ENCODE data around the gene DZIP1L. TPM values are rescaled to one million over a fixed set of nuclear protein-coding genes. Genes with fewer than 3 reads are reported as not detected.
A peak's percentile ranks its signal among the peaks of the same experiment; 100 is the strongest.

DZIP1L gene
- total RNA-seq, 2 experiments from 2014 or later: not detected

DNA sequence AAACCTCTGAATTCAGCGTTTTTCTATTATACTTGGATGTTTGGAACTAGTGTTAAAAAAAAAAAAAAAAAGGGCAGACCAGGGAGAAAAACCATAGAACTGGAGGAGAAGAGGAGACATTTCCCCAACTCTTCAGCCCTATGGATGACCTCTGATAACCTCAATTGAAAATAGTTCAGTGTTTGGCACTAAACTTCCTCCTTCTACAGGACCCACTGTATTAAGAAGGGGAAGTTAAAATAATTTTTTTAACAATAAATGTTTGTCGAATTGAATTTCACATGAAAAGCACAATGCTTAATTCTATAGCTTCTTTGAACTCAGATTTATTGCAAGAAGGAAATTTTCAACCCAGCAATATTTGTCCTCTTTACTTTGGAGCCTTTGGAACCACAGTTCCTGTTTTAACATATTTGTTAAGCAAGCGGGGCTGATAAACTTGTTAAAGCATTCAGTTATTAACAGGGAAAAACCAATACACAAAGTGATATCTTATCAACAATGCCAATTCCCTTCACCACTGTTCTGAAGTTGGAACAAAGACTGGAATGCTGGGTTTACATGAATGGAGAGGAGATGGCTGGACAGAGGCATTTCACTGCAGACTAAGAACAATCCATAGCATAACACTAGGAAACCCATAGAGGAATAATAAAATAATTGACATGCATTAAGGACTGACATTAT is 19.9 kb upstream of the DZIP1L start:
- ChIA-PET POLR2A (no interaction called here), CTCF (no interaction called here)
- no peak overlapping the region for H3K27ac Mint-ChIP-seq
- ATAC-seq (no peak), DNase-seq (no peak)
- no peaks in the 10 kb centered on the region for H3K4me1 Mint-ChIP-seq (ENCODE audit: low read depth)
- H3K4me3 Mint-ChIP-seq: no peak overlapping the region
- H3K27me3 Mint-ChIP-seq (ENCODE audit: low read depth): peaks cover 27% of the 10 kb centered on the region
- no peaks in the 10 kb centered on the region for H3K9me3 Mint-ChIP-seq (ENCODE audit: insufficient read depth)
- no peaks in the 10 kb centered on the region for H3K36me3 Mint-ChIP-seq (ENCODE audit: low read depth)

GRCh38 chr3:138132239-138132638 is 16.8 kb upstream of the DZIP1L start, which contains the start of gene A4GNT:
A4GNT (minus strand) TSS chr3:138132390; CDS start chr3:138131256, 1,134 bp downstream.
- Mint-ChIP-seq H3K27ac (no peak within 1 kb of the TSS), H3K9me3 (ENCODE audit: insufficient read depth) (no peaks in the 10 kb centered on the region), H3K27me3 (ENCODE audit: low read depth) (peaks cover 25% of the 10 kb centered on the region), H3K4me1 (ENCODE audit: low read depth) (no peaks in the 10 kb centered on the region), H3K4me3 (no peak within 1 kb of the TSS), H3K36me3 (ENCODE audit: low read depth) (no peaks in the 10 kb centered on the region)
- ATAC-seq (no peak), DNase-seq (no peak)
- ChIA-PET CTCF (interaction anchor here (0.8 to 1.9 kb wide), 2 partner anchors 14 to 35 kb away, joined by 4 to 9 read pairs; no protein-coding TSS in a partner anchor), POLR2A (no interaction called here)

- H3K9me3 Mint-ChIP-seq (ENCODE audit: insufficient read depth): no peaks in the 10 kb centered on the region
- DNase-seq: no peak
- POLR2A ChIA-PET: no interaction called here
- H3K36me3 Mint-ChIP-seq (ENCODE audit: low read depth): no peaks in the 10 kb centered on the region
- no peak for ATAC-seq
- H3K4me3 Mint-ChIP-seq: no peak overlapping the region
- no peaks in the 10 kb centered on the region for H3K4me1 Mint-ChIP-seq (ENCODE audit: low read depth)
- H3K27ac Mint-ChIP-seq: no peak overlapping the region
- H3K27me3 Mint-ChIP-seq (ENCODE audit: low read depth): peaks cover 14% of the 10 kb centered on the region
- CTCF ChIA-PET: interaction anchor here (1.2 kb wide), 1 partner anchor 60 kb away, joined by 3 read pairs; no protein-coding TSS in a partner anchor
These were observed 12.4 kb upstream of the DZIP1L start for GRCh38 chr3:138127636-138128365.

DNA sequence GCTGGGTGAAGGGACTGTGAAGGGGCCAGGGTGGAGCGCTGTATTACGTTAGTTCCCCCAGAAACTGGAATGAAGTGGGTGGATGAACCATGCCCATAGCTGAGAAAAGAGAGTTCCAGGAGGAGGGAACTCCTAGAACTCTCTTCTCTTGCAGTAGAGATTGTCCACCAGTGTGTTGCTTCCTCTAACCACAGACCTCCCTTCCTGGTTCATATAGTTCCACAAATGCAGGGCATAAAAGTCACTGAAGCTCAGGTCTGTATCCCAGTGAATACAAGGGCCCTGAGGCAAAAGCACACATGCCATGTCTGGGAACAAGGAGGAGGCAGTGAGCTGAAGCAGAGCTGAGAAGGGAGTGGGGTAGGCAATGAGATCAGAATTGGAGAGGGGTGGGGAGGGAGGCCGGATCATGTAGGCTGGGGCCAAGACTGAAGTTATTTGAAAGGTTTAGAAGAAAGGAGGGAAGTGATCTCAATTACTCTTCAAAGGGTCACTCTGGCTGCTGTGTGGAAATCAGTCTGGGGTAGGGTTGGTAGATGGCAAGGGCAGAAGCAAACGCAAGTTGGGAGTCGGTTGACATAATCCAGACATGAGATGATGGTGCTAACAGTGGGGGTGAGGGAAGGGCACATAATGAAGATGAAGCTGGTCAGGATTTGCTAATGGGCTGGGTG is 10.3 kb upstream of the DZIP1L start:
- ChIA-PET CTCF (no interaction called here), POLR2A (no interaction called here)
- DNase-seq (no peak), ATAC-seq (no peak)
- Mint-ChIP-seq H3K36me3 (ENCODE audit: low read depth) (no peaks in the 10 kb centered on the region), H3K4me3 (no peak overlapping the region), H3K4me1 (ENCODE audit: low read depth) (no peaks in the 10 kb centered on the region), H3K27ac (no peak overlapping the region), H3K27me3 (ENCODE audit: low read depth) (peaks cover 2% of the 10 kb centered on the region), H3K9me3 (ENCODE audit: insufficient read depth) (no peaks in the 10 kb centered on the region)

- DNase-seq (no peak), ATAC-seq (no peak)
- H3K36me3 Mint-ChIP-seq (ENCODE audit: low read depth): no peaks in the 10 kb centered on the region
- no peak overlapping the region for H3K27ac Mint-ChIP-seq
- no peaks in the 10 kb centered on the region for H3K4me1 Mint-ChIP-seq (ENCODE audit: low read depth)
- CTCF ChIA-PET: no interaction called here
- no peaks in the 10 kb centered on the region for H3K9me3 Mint-ChIP-seq (ENCODE audit: insufficient read depth)
- H3K4me3 Mint-ChIP-seq: no peak overlapping the region
- H3K27me3 Mint-ChIP-seq (ENCODE audit: low read depth): peaks cover 2% of the 10 kb centered on the region
- POLR2A ChIA-PET: no interaction called here
These were observed 9.4 kb upstream of the DZIP1L start for GRCh38 chr3:138124706-138125355.

DNA sequence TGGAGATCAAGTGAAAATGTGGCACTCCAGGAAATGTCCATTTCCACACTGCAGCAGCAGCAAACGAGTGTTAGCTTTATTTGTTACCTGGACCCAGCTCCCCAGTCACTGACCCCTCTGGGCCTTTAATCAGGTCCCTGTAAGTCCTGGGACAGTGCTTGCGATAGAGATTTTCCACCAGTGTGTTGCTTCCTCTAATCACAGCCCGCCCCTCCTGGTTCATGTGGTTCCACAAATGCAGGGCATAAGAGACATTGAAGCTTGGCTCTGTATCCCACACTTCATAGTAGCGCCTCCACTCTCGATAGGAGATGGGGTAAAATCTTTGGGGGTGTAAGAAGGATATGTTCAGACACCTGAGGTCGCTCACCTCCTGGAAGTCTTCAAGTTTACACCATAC is 8.8 kb upstream of the DZIP1L start:
- Mint-ChIP-seq H3K9me3 (ENCODE audit: insufficient read depth) (no peaks in the 10 kb centered on the region), H3K27me3 (ENCODE audit: low read depth) (peaks cover 2% of the 10 kb centered on the region), H3K36me3 (ENCODE audit: low read depth) (no peaks in the 10 kb centered on the region), H3K27ac (no peak overlapping the region), H3K4me3 (no peak overlapping the region), H3K4me1 (ENCODE audit: low read depth) (no peaks in the 10 kb centered on the region)
- ChIA-PET CTCF (no interaction called here), POLR2A (no interaction called here)
- ATAC-seq (no peak), DNase-seq (no peak)

- H3K9me3 Mint-ChIP-seq (ENCODE audit: insufficient read depth): no peaks in the 10 kb centered on the region
- POLR2A ChIA-PET: no interaction called here
These were observed 4.0 kb upstream of the DZIP1L start for GRCh38 chr3:138119423-138119766.

DNA sequence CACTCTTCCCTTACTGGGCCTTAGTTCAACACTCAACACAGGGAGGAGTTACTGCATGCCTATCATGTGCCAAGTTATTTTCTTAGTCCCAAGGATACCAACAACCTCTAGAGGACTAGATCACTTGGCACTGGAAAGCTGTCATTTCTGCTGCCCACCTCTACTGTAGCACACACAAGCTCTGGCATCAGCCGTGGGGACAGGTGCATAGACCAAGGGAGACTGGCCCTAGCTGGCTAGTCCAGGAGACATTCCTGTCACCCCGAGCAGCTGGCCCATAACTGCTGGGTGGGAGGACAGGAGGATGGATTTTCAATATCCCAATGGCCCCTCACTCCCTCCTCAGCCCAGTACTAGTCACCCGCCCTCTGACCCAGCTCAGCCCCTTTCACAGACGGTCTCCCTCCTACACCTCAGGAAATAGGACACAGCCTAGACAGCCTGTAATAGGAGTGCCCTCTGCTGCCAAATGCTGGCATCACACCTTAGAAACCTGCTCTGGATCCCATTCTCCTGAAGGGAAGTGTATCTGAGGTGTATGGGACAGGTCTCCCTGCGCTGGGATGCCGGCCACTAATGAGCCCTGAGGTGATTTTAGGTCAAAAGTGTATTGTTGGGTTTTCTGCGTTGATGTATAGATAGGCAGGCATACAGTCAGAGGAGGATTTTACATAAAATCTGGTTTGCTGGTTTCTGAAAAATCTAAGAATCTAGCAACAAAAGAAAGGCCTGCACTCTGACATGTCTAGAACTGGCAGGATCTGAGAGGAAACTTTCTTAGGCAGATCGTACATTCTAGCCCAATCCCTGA is 3.4 kb upstream of the DZIP1L start:
- no peak overlapping the region for H3K27ac Mint-ChIP-seq
- H3K9me3 Mint-ChIP-seq (ENCODE audit: insufficient read depth): no peaks in the 10 kb centered on the region
- no peaks in the 10 kb centered on the region for H3K36me3 Mint-ChIP-seq (ENCODE audit: low read depth)
- CTCF ChIA-PET: interaction anchor here (0.7 to 4.6 kb wide), 20 partner anchors 12 to 85 kb away, joined by 3 to 64 read pairs (median 4); partner anchors contain the start of gene A4GNT
- H3K4me1 Mint-ChIP-seq (ENCODE audit: low read depth): peaks cover 8% of the 10 kb centered on the region
- peaks cover 20% of the 10 kb centered on the region for H3K27me3 Mint-ChIP-seq (ENCODE audit: low read depth)
- DNase-seq: peak; percentile 67
- no peak overlapping the region for H3K4me3 Mint-ChIP-seq
- POLR2A ChIA-PET: no interaction called here
- ATAC-seq: peak; percentile 56

More at GRCh38 chr3:138119423-138119766, 4.0 kb upstream of the DZIP1L start:
- Mint-ChIP-seq H3K27me3 (ENCODE audit: low read depth) (peaks cover 18% of the 10 kb centered on the region), H3K4me1 (ENCODE audit: low read depth) (peaks cover 8% of the 10 kb centered on the region), H3K27ac (no peak overlapping the region), H3K36me3 (ENCODE audit: low read depth) (no peaks in the 10 kb centered on the region), H3K4me3 (no peak overlapping the region)
- ATAC-seq (no peak), DNase-seq (no peak)
- CTCF ChIA-PET: interaction anchor here (0.9 to 4.6 kb wide), 7 partner anchors 14 to 77 kb away, joined by 3 to 64 read pairs (median 4); no protein-coding TSS in a partner anchor

DNA sequence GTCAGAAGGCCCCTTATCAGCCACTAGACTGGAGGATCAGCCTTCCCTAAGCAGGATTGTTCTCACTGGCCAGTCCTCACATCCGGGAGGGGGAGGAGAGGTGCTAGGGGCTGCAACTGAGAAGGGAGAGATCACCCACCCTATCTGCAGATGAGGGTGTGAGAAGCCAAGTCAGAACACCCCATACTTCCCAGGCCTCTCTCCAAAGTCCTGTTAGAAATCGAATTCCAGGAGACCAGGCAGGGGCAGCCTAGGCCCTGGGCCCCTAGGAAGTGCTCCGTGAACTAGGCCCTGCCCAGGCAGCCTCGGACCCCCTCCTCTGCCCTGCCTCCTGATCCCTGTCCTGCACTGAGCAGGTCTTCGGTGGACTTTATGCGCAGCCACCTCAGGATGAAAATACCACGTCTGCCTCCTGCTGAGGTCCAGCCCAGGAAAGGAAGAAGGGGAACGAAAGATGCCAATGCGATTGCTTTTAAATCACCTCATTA is 933 bp downstream of the DZIP1L start:
- H3K4me3 Mint-ChIP-seq: peak overlapping the region; percentile 73
- ChIA-PET POLR2A (no interaction called here), CTCF (interaction anchor here (0.9 kb wide), 1 partner anchor 45 kb away, joined by 3 read pairs; no protein-coding TSS in a partner anchor)
- H3K27ac Mint-ChIP-seq: no peak overlapping the region
- H3K27me3 Mint-ChIP-seq (ENCODE audit: low read depth): peaks cover 33% of the 10 kb centered on the region
- DNase-seq (no peak), ATAC-seq (no peak)
- no peaks in the 10 kb centered on the region for H3K9me3 Mint-ChIP-seq (ENCODE audit: insufficient read depth)
- H3K36me3 Mint-ChIP-seq (ENCODE audit: low read depth): no peaks in the 10 kb centered on the region
- H3K4me1 Mint-ChIP-seq (ENCODE audit: low read depth): peaks cover 8% of the 10 kb centered on the region

DNA sequence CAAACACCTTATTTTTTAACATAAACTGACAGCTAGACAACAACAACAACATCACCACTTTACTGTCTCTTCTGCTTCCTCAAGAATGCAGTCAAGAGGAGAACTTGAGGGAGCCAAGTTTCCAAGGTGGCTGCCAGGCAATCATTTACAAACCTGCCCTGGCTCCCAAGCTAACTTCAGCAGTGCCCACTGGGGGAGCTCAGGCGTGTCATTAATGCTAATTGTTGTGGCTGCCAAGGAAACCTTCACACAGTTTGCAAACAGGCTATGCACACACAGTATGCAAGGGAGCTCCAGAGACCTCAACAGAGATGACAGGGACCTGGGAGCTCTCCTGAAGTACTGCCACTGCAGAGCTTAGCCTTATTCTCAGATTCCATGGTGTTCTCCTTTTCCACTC is 2.1 kb downstream of the DZIP1L start:
- POLR2A ChIA-PET: no interaction called here
- peaks cover 37% of the 10 kb centered on the region for H3K27me3 Mint-ChIP-seq (ENCODE audit: low read depth)
- peaks cover 8% of the 10 kb centered on the region for H3K4me1 Mint-ChIP-seq (ENCODE audit: low read depth)
- H3K27ac Mint-ChIP-seq: no peak overlapping the region
- no peaks in the 10 kb centered on the region for H3K36me3 Mint-ChIP-seq (ENCODE audit: low read depth)
- H3K4me3 Mint-ChIP-seq: no peak overlapping the region
- no peaks in the 10 kb centered on the region for H3K9me3 Mint-ChIP-seq (ENCODE audit: insufficient read depth)
- CTCF ChIA-PET: interaction anchor here (0.8 to 1.1 kb wide), 3 partner anchors 43 to 47 kb away, joined by 3 read pairs; no protein-coding TSS in a partner anchor
- no peak for ATAC-seq
- DNase-seq: no peak

GRCh38 chr3:138112362-138112761 is 3.0 kb downstream of the DZIP1L start:
- ChIA-PET POLR2A (no interaction called here), CTCF (interaction anchor here (1.1 kb wide), 1 partner anchor 46 kb away, joined by 3 read pairs; no protein-coding TSS in a partner anchor)
- peaks cover 37% of the 10 kb centered on the region for H3K27me3 Mint-ChIP-seq (ENCODE audit: low read depth)
- H3K36me3 Mint-ChIP-seq (ENCODE audit: low read depth): no peaks in the 10 kb centered on the region
- no peak for DNase-seq
- no peak for ATAC-seq
- H3K27ac Mint-ChIP-seq: no peak overlapping the region
- no peak overlapping the region for H3K4me3 Mint-ChIP-seq
- H3K9me3 Mint-ChIP-seq (ENCODE audit: insufficient read depth): no peaks in the 10 kb centered on the region
- peaks cover 8% of the 10 kb centered on the region for H3K4me1 Mint-ChIP-seq (ENCODE audit: low read depth)

All from activated CD8-positive, alpha-beta T cell treated with anti-CD3 and anti-CD28 coated beads, Interleukin-2, amount 10 ng/mL, durations not matched to agents 7 days and 5 days (primary cell).